ENCODE measurements around the gene KLHL42. TPM values are rescaled to one million over a fixed set of nuclear protein-coding genes. Genes with fewer than 3 reads are reported as not detected.

Gene KLHL42
- total RNA-seq, 3 donors from 2014 or later = 11.7 to 14.3 (median 14.0) TPM

GRCh38 chr12:27771481-27772327, 8.3 kb upstream of the KLHL42 start:
- Mint-ChIP-seq H3K4me3 (no peak overlapping the region), H3K27me3 (ENCODE audit: low read depth) (no peaks in the 10 kb centered on the region), H3K4me1 (ENCODE audit: low read depth) (peaks cover 6% of the 10 kb centered on the region), H3K9me3 (no peaks in the 10 kb centered on the region), H3K36me3 (ENCODE audit: insufficient read depth) (no peaks in the 10 kb centered on the region)
- DNase-seq (no peak), ATAC-seq (no peak)

GRCh38 chr12:27772328-27773049, 7.5 kb upstream of the KLHL42 start:
- Mint-ChIP-seq H3K9me3 (no peaks in the 10 kb centered on the region), H3K4me3 (no peak overlapping the region), H3K27me3 (ENCODE audit: low read depth) (no peaks in the 10 kb centered on the region), H3K36me3 (ENCODE audit: insufficient read depth) (no peaks in the 10 kb centered on the region), H3K4me1 (ENCODE audit: low read depth) (peaks cover 6% of the 10 kb centered on the region)
- no peak for DNase-seq
- ATAC-seq = no peak

GRCh38 chr12:27777141-27777540, 2.9 kb upstream of the KLHL42 start:
- Mint-ChIP-seq H3K4me3 (no peak overlapping the region), H3K27me3 (ENCODE audit: low read depth) (no peaks in the 10 kb centered on the region), H3K36me3 (ENCODE audit: insufficient read depth) (peaks cover 6% of the 10 kb centered on the region), H3K4me1 (ENCODE audit: low read depth) (peaks cover 18% of the 10 kb centered on the region), H3K9me3 (no peaks in the 10 kb centered on the region)
- ATAC-seq (no peak), DNase-seq (no peak)

GRCh38 chr12:27778206-27778605, 1.8 kb upstream of the KLHL42 start:
- Mint-ChIP-seq H3K4me1 (ENCODE audit: low read depth) (peaks cover 23% of the 10 kb centered on the region), H3K4me3 (peak overlapping the region; percentile 47), H3K27me3 (ENCODE audit: low read depth) (no peaks in the 10 kb centered on the region), H3K9me3 (no peaks in the 10 kb centered on the region), H3K36me3 (ENCODE audit: insufficient read depth) (peaks cover 10% of the 10 kb centered on the region)
- DNase-seq (no peak), ATAC-seq (no peak)

GRCh38 chr12:27779416-27779919, 565 bp upstream of the KLHL42 start:
- DNase-seq = no peak
- H3K4me3 Mint-ChIP-seq = peak overlapping the region; percentile 81
- no peaks in the 10 kb centered on the region for H3K27me3 Mint-ChIP-seq (ENCODE audit: low read depth)
- H3K9me3 Mint-ChIP-seq = no peaks in the 10 kb centered on the region
- H3K36me3 Mint-ChIP-seq (ENCODE audit: insufficient read depth) = peaks cover 11% of the 10 kb centered on the region
- H3K4me1 Mint-ChIP-seq (ENCODE audit: low read depth) = peaks cover 28% of the 10 kb centered on the region
- ATAC-seq = peak; percentile 47 to 52

GRCh38 chr12:27780612-27781408, 777 bp downstream of the KLHL42 start:
- H3K4me3 Mint-ChIP-seq = peak overlapping the region; percentile 82
- no peaks in the 10 kb centered on the region for H3K27me3 Mint-ChIP-seq (ENCODE audit: low read depth)
- peaks cover 14% of the 10 kb centered on the region for H3K36me3 Mint-ChIP-seq (ENCODE audit: insufficient read depth)
- peak; percentile 44 for ATAC-seq
- peaks cover 37% of the 10 kb centered on the region for H3K4me1 Mint-ChIP-seq (ENCODE audit: low read depth)
- DNase-seq = peak; percentile 13
- H3K9me3 Mint-ChIP-seq = no peaks in the 10 kb centered on the region

- Mint-ChIP-seq H3K4me3 (peak overlapping the region; percentile 82), H3K36me3 (ENCODE audit: insufficient read depth) (peaks cover 14% of the 10 kb centered on the region), H3K9me3 (no peaks in the 10 kb centered on the region), H3K27me3 (ENCODE audit: low read depth) (no peaks in the 10 kb centered on the region), H3K4me1 (ENCODE audit: low read depth) (peaks cover 43% of the 10 kb centered on the region)
- no peak for ATAC-seq
- DNase-seq = no peak
Observed at GRCh38 chr12:27781680-27782079, 1.6 kb downstream of the KLHL42 start.

GRCh38 chr12:27782481-27782880, 2.4 kb downstream of the KLHL42 start:
- H3K4me3 Mint-ChIP-seq = peak overlapping the region; percentile 82

GRCh38 chr12:27785882-27786570, 6.0 kb downstream of the KLHL42 start:
- peaks cover 51% of the 10 kb centered on the region for H3K4me1 Mint-ChIP-seq (ENCODE audit: low read depth)
- DNase-seq (no peak), ATAC-seq (no peak)
- H3K9me3 Mint-ChIP-seq = no peaks in the 10 kb centered on the region
- H3K36me3 Mint-ChIP-seq (ENCODE audit: insufficient read depth) = peaks cover 22% of the 10 kb centered on the region
- H3K27me3 Mint-ChIP-seq (ENCODE audit: low read depth) = no peaks in the 10 kb centered on the region
- H3K4me3 Mint-ChIP-seq = no peak overlapping the region

More at GRCh38 chr12:27782481-27782880, 2.4 kb downstream of the KLHL42 start:
- Mint-ChIP-seq H3K4me1 (ENCODE audit: low read depth) (peaks cover 46% of the 10 kb centered on the region), H3K27me3 (ENCODE audit: low read depth) (no peaks in the 10 kb centered on the region), H3K36me3 (ENCODE audit: insufficient read depth) (peaks cover 14% of the 10 kb centered on the region), H3K9me3 (no peaks in the 10 kb centered on the region)
- DNase-seq (no peak), ATAC-seq (no peak)

GRCh38 chr12:27787559-27787958, 7.5 kb downstream of the KLHL42 start:
- ATAC-seq = no peak
- Mint-ChIP-seq H3K4me1 (ENCODE audit: low read depth) (peaks cover 36% of the 10 kb centered on the region), H3K4me3 (no peak overlapping the region), H3K36me3 (ENCODE audit: insufficient read depth) (peaks cover 26% of the 10 kb centered on the region), H3K27me3 (ENCODE audit: low read depth) (no peaks in the 10 kb centered on the region), H3K9me3 (no peaks in the 10 kb centered on the region)
- no peak for DNase-seq

- no peaks in the 10 kb centered on the region for H3K27me3 Mint-ChIP-seq (ENCODE audit: low read depth)
- DNase-seq (no peak), ATAC-seq (no peak)
- H3K9me3 Mint-ChIP-seq = no peaks in the 10 kb centered on the region
- peaks cover 30% of the 10 kb centered on the region for H3K36me3 Mint-ChIP-seq (ENCODE audit: insufficient read depth)
- H3K4me1 Mint-ChIP-seq (ENCODE audit: low read depth) = peaks cover 27% of the 10 kb centered on the region
- no peak overlapping the region for H3K4me3 Mint-ChIP-seq
Observed at GRCh38 chr12:27790179-27790578, 10.1 kb downstream of the KLHL42 start.

GRCh38 chr12:27794818-27795584, 15.0 kb downstream of the KLHL42 start:
- H3K4me3 Mint-ChIP-seq = no peak overlapping the region
- DNase-seq (no peak), ATAC-seq (no peak)
- no peaks in the 10 kb centered on the region for H3K9me3 Mint-ChIP-seq
- H3K36me3 Mint-ChIP-seq (ENCODE audit: insufficient read depth) = peaks cover 46% of the 10 kb centered on the region
- H3K27me3 Mint-ChIP-seq (ENCODE audit: low read depth) = no peaks in the 10 kb centered on the region
- H3K4me1 Mint-ChIP-seq (ENCODE audit: low read depth) = peaks cover 7% of the 10 kb centered on the region

GRCh38 chr12:27796128-27796527, 16.1 kb downstream of the KLHL42 start:
- no peak overlapping the region for H3K4me3 Mint-ChIP-seq
- H3K27me3 Mint-ChIP-seq (ENCODE audit: low read depth) = no peaks in the 10 kb centered on the region
- H3K36me3 Mint-ChIP-seq (ENCODE audit: insufficient read depth) = peaks cover 46% of the 10 kb centered on the region
- H3K4me1 Mint-ChIP-seq (ENCODE audit: low read depth) = peaks cover 17% of the 10 kb centered on the region
- ATAC-seq (no peak), DNase-seq (no peak)
- H3K9me3 Mint-ChIP-seq = no peaks in the 10 kb centered on the region

All from activated T-cell treated with anti-CD3 and anti-CD28 coated beads, Interleukin-2, amount 50 U/mL, for 4 hours (primary cell).